ENCODE measurements around the gene HOXB2. TPM values are rescaled to one million over a fixed set of nuclear protein-coding genes. Genes with fewer than 3 reads are reported as not detected.
A peak's percentile ranks its signal among the peaks of the same experiment; 100 is the strongest.

HOXB2 gene
- total RNA-seq, 4 donors from 2014 or later, result 36.3 to 86.4 (median 63.4) TPM

DNA sequence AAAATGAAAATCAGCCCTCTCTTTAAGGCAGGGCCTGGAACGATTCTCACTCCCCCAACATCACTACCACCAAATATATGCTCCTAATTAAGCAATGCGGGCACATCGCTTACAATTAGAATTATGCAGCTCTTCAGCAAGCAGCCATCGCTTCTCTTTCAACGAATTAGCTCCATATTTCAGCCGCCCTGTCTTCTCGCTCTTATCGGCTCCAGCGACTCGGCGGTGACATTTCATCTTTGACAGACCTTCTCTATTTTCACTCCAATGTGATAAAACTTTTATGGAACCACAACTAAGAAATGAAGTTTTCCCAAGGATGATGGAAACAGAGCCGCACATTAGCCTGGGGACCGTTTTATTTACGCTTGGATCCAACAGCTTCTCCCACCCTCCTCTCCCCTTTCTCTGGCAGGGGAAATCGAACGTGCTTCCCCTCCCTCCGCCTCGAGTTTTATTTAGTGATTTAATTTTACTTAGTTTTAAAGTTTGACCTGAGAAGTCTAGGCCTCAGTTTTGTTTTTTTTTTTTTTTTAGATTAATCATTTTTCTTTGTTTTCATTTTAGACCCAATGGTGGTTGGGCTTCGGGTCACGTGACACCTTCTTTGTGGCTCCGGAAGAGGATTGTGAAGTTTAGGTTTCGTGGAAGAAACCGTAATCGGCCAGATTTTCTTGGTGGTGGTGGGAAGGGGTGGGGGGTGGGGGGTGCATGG is 3.1 kb upstream of the HOXB2 start:
- DNase-seq (ENCODE audit: extremely low spot score), result no peak
- Histone ChIP-seq H3K27ac (replicated peaks in 1 of 4) (peak overlapping the region; percentile 91 to 97 (median 96)), H3K27me3 (no peaks in the 10 kb centered on the region), H3K4me1 (peaks cover 37 to 84% (median 84%) of the 10 kb centered on the region in 4 donors), H3K4me3 (peak overlapping the region; percentile 39 to 49 (median 42)), H3K9me3 (no peaks in the 10 kb centered on the region), H3K36me3 (peaks cover 4 to 26% (median 22%) of the 10 kb centered on the region in 4 donors)
- TF ChIP-seq POLR2AphosphoS5 (IDR thresholded peaks at IDR 0.05) (no peak), EP300 (IDR thresholded peaks at IDR 0.05) (no peak), POLR2A (IDR thresholded peaks at IDR 0.05; ENCODE audit: low read depth) (no peak)
- TF ChIP-seq, protein P1, sequence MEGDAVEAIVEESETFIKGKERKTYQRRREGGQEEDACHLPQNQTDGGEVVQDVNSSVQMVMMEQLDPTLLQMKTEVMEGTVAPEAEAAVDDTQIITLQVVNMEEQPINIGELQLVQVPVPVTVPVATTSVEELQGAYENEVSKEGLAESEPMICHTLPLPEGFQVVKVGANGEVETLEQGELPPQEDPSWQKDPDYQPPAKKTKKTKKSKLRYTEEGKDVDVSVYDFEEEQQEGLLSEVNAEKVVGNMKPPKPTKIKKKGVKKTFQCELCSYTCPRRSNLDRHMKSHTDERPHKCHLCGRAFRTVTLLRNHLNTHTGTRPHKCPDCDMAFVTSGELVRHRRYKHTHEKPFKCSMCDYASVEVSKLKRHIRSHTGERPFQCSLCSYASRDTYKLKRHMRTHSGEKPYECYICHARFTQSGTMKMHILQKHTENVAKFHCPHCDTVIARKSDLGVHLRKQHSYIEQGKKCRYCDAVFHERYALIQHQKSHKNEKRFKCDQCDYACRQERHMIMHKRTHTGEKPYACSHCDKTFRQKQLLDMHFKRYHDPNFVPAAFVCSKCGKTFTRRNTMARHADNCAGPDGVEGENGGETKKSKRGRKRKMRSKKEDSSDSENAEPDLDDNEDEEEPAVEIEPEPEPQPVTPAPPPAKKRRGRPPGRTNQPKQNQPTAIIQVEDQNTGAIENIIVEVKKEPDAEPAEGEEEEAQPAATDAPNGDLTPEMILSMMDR (IDR thresholded peaks at IDR 0.05), result no peak
- 25% methylated on average over 24 of the region's 24 CpGs for WGBS
- intact Hi-C loops (cut with DNase I), result no loop called here

GRCh38 chr17:48546924-48547807 is 2.3 kb upstream of the HOXB2 start:
- Histone ChIP-seq H3K4me3 (peak overlapping the region; percentile 39 to 49 (median 42)), H3K36me3 (peaks cover 4 to 25% (median 21%) of the 10 kb centered on the region in 4 donors), H3K9me3 (no peaks in the 10 kb centered on the region), H3K27me3 (no peaks in the 10 kb centered on the region), H3K4me1 (peaks cover 37 to 76% (median 76%) of the 10 kb centered on the region in 4 donors), H3K27ac (replicated peaks in 1 of 4) (peak overlapping the region; percentile 91 to 97 (median 96))
- WGBS, result 15% methylated on average over 10 of the region's 10 CpGs
- no peak for DNase-seq (ENCODE audit: extremely low spot score)
- TF ChIP-seq EP300 (IDR thresholded peaks at IDR 0.05), result no peak
- intact Hi-C loops (cut with DNase I), result no loop called here

DNA sequence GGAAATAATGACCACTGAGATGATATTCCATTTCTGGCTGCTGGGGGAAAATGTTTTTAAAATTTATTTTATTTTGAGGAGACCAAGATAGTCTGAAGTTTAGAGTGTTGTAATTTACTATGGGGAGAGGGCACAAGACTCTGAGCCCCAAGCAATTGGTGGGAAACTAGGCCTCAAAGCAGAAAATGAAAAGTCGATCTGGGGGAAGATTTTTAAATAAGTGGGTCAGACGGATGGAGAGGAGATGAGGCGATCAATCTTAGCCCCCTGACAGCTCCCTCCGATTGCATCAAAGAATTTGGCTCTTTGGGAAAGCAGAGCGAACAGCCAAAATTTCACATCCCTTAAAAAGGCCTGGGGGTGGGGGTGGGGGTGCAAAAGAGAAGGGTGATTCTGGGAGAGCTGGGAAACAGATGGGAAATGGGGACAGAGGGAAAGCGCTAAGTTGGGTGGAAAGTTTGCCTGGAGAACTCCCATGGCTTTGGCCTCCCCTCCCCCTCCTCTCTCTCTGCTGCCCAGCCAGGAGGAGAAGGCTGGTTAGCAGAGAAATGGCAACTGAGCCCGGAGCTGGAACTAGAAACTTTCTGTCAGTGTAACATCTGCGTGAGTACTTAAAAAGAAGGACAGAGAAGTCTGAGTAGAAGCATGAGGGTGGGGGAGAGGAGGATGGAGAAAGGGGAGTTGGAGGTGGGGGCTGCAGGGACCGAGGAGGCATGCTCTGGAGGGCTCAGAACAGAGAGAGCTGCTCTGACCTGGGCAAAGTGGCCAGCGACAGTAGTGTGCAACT is 1.4 kb upstream of the HOXB2 start:
- Histone ChIP-seq H3K36me3 (peaks cover 4 to 17% (median 13%) of the 10 kb centered on the region in 4 donors), H3K27ac (replicated peaks in 1 of 4) (peak overlapping the region; percentile 91 to 97 (median 96)), H3K9me3 (no peaks in the 10 kb centered on the region), H3K27me3 (no peaks in the 10 kb centered on the region), H3K4me1 (peaks cover 37 to 68% (median 67%) of the 10 kb centered on the region in 4 donors), H3K4me3 (peak overlapping the region; percentile 39 to 49 (median 42))
- intact Hi-C loops (cut with DNase I), result no loop called here
- DNase-seq (ENCODE audit: extremely low spot score), result no peak
- WGBS, result 20% methylated on average over 10 of the region's 10 CpGs
- TF ChIP-seq POLR2A (IDR thresholded peaks at IDR 0.05; ENCODE audit: low read depth), result no peak
- TF ChIP-seq, protein P1 (IDR thresholded peaks at IDR 0.05), result no peak
- TF ChIP-seq POLR2AphosphoS5 (IDR thresholded peaks at IDR 0.05), result peak; percentile 5 to 35
- no peak for TF ChIP-seq EP300 (IDR thresholded peaks at IDR 0.05)

DNA sequence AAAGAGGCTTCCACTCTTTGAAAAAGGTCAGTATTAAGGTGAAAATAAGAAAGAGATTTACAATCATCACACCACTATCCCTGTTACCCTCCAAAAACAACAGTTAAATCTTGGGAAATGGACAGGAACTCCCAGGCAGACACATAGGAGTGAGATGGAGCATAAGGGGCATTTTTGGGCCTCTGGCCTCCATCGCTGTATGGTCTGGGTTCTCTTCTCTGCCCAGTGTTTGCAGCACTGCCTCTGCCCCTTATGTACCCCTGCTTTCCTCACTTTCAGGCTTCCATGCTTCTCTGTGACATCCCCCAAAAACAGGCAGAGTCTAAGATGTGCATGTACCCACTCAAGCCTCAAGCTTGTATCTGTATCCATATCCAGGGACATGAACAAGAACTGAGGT is 630 bp upstream of the HOXB2 start:
- no peak for DNase-seq (ENCODE audit: extremely low spot score)
- H3K4me3 ChIP-seq, result peak overlapping the region in 1 of 4 donors; percentile 89
- H3K27ac ChIP-seq (replicated peaks in 1 of 4), result peak overlapping the region; percentile 91 to 97 (median 96)
- H3K36me3 ChIP-seq, result peaks cover 3 to 10% (median 8%) of the 10 kb centered on the region in 4 donors
- no peaks in the 10 kb centered on the region for H3K27me3 ChIP-seq
- 75% methylated on average over 1 of the region's 1 CpG for WGBS
- intact Hi-C loops (cut with DNase I), result no loop called here
- no peaks in the 10 kb centered on the region for H3K9me3 ChIP-seq
- peaks cover 42 to 68% (median 66%) of the 10 kb centered on the region in 4 donors for H3K4me1 ChIP-seq
- TF ChIP-seq, protein P1 (IDR thresholded peaks at IDR 0.05), result no peak
- TF ChIP-seq POLR2A (IDR thresholded peaks at IDR 0.05; ENCODE audit: low read depth), result no peak
- no peak for TF ChIP-seq POLR2AphosphoS5 (IDR thresholded peaks at IDR 0.05)
